SK-N-MC (cell line): ENCODE data around the gene CLIC5.

Source experiments
- EZH2 ChIP-seq: fragments of 200-600 bp; sonication (generic); IDR thresholded peaks from one replicate; pipeline ENCODE4 v1.6.1; 2017; ENCODE audit warnings: antibody characterized with exemption
- FOXP2 ChIP-seq: optimal IDR thresholded peaks from 2 replicates; pipeline ENCODE3; 2011; ENCODE audit warnings: mild to moderate bottlenecking, moderate library complexity; ENCODE audit not compliant: insufficient read depth; ENCODE audit errors: extremely low read length, control extremely low read depth
- POLR2AphosphoS5 ChIP-seq: IDR thresholded peaks from 2 replicates; pipeline ENCODE4 v1.6.1; 2012; ENCODE audit warnings: mild to moderate bottlenecking, low read depth, low read length, borderline replicate concordance

GRCh38 chr6:46014046-46014445, 1.6 kb downstream of the CLIC5 start:
- TF ChIP-seq EZH2 = no peak
- TF ChIP-seq POLR2AphosphoS5 = no peak
- TF ChIP-seq FOXP2 = no peak
